A549 (cell line): ENCODE measurements around the gene KCNN3.

Source experiments
- CEBPB ChIP-seq, 2 experiments: fragments of >200 bp in 1 of 2; sonication (Bioruptor Twin) in 1 of 2; formaldehyde crosslinking in 1 of 2; IDR thresholded peaks; 2 replicates each; pipeline ENCODE4 v1.6.1; 2012 to 2016
- EHMT2 ChIP-seq: fragments of 200-600 bp; sonication (generic); IDR thresholded peaks from 2 replicates; pipeline ENCODE4 v1.6.1; 2016; ENCODE audit warnings: antibody characterized with exemption, low read depth, mild to moderate bottlenecking, moderate library complexity
- EP300 ChIP-seq, 2 experiments: fragments of >200 bp; sonication (Bioruptor Twin); formaldehyde crosslinking; IDR thresholded peaks; 2 replicates in 1 of 2; 3 replicates in 1 of 2; pipeline ENCODE4 v1.6.1; 2016 to 2017
- MAZ ChIP-seq: fragments of 150-350 bp; IDR thresholded peaks from 2 replicates; pipeline ENCODE4 v1.6.1; 2014; ENCODE audit warnings: antibody characterized with exemption, low read depth, low read length, borderline replicate concordance
- POLR2A ChIP-seq: IDR thresholded peaks from 2 replicates; pipeline ENCODE4 v1.6.1; 2012; ENCODE audit warnings: mild to moderate bottlenecking, low read length
- REST ChIP-seq: fragments of 200-600 bp; sonication (generic); IDR thresholded peaks from 2 replicates; pipeline ENCODE4 v1.6.1; 2016; ENCODE audit warnings: antibody characterized with exemption, mild to moderate bottlenecking, moderate library complexity
- RNF2 ChIP-seq: fragments of 200-600 bp; sonication (generic); IDR thresholded peaks from 2 replicates; pipeline ENCODE4 v1.6.1; 2016; ENCODE audit warnings: low read depth, mild to moderate bottlenecking, antibody characterized with exemption, moderate library complexity, borderline replicate concordance
- ZFP36 ChIP-seq: fragments of 450-650 bp; IDR thresholded peaks from 2 replicates; pipeline ENCODE4 v1.6.1; 2014; ENCODE audit warnings: borderline replicate concordance; ENCODE audit not compliant: partially characterized antibody
- TF ChIP-seq, protein P1 (sequence below): fragments of >200 bp; sonication (Bioruptor Twin); formaldehyde crosslinking; IDR thresholded peaks from 3 replicates; pipeline ENCODE4 v1.5.1; 2016
- TF ChIP-seq, protein P2 (sequence below): IDR thresholded peaks from 2 replicates; pipeline ENCODE4 v1.6.1; 2012
- TF ChIP-seq, protein P3 (sequence below): fragments of 450-650 bp; IDR thresholded peaks from 2 replicates; pipeline ENCODE4 v1.6.1; 2014; ENCODE audit warnings: antibody characterized with exemption
- TF ChIP-seq, protein P4 (sequence below): fragments of 250-450 bp; sonication (Bioruptor Pico); IDR thresholded peaks from 2 replicates; pipeline ENCODE4 v1.5.0; 2021; ENCODE audit warnings: mild to moderate bottlenecking, moderate library complexity, borderline replicate concordance

DNA sequence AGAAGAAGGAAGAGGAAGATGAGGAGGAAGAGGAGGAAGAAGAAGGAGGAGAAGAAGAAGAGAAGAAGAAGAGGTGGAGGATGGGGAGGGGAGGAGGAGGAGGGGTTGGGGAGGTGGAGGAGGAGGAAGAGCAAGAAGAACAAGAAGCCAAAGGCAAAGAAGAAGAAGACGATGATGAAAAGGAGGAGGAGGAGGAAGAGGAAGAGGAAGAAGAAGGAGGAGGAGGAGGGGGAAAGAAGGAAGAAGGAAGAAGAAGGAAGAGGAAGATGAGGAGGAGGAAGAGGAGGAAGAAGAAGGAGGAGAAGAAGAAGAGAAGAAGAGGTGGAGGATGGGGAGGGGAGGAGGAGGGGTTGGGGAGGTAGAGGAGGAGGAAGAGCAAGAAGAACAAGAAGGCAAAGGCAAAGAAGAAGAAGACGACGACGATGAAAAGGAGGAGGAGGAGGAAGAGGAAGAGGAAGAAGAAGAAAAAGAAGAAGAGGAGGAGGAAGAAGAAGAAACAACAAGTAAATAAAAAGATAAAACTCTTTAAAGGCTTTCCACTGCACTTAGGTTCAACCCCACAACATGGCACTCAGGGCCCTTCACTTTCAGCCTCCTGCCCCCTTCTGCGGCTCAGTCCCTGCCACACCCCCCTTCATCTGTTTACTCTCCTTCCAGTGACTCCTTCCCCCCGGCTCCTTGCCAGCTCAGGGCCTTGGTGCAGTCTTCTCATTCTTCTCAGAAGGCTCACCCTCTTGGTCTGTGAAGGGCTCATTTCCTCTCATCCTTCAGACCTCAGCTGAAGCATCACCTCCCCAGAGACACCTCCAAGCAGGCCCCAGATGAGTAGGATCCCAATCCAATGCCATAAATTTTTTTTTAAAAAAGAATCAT is 114.0 kb downstream of the KCNN3 start:
- TF ChIP-seq, protein P1, sequence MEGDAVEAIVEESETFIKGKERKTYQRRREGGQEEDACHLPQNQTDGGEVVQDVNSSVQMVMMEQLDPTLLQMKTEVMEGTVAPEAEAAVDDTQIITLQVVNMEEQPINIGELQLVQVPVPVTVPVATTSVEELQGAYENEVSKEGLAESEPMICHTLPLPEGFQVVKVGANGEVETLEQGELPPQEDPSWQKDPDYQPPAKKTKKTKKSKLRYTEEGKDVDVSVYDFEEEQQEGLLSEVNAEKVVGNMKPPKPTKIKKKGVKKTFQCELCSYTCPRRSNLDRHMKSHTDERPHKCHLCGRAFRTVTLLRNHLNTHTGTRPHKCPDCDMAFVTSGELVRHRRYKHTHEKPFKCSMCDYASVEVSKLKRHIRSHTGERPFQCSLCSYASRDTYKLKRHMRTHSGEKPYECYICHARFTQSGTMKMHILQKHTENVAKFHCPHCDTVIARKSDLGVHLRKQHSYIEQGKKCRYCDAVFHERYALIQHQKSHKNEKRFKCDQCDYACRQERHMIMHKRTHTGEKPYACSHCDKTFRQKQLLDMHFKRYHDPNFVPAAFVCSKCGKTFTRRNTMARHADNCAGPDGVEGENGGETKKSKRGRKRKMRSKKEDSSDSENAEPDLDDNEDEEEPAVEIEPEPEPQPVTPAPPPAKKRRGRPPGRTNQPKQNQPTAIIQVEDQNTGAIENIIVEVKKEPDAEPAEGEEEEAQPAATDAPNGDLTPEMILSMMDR, result no peak
- TF ChIP-seq EP300 (IDR thresholded peaks at IDR 0.05), result no peak
- TF ChIP-seq CEBPB (IDR thresholded peaks at IDR 0.05), result no peak
- TF ChIP-seq RNF2, result no peak
- TF ChIP-seq MAZ, result no peak
- TF ChIP-seq, protein P2, sequence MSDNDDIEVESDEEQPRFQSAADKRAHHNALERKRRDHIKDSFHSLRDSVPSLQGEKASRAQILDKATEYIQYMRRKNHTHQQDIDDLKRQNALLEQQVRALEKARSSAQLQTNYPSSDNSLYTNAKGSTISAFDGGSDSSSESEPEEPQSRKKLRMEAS, result no peak
- TF ChIP-seq, protein P3, sequence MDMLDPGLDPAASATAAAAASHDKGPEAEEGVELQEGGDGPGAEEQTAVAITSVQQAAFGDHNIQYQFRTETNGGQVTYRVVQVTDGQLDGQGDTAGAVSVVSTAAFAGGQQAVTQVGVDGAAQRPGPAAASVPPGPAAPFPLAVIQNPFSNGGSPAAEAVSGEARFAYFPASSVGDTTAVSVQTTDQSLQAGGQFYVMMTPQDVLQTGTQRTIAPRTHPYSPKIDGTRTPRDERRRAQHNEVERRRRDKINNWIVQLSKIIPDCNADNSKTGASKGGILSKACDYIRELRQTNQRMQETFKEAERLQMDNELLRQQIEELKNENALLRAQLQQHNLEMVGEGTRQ, result no peak
- no peak for TF ChIP-seq POLR2A
- no peak for TF ChIP-seq EHMT2
- TF ChIP-seq REST, result no peak
- TF ChIP-seq ZFP36, result no peak
- TF ChIP-seq, protein P4, sequence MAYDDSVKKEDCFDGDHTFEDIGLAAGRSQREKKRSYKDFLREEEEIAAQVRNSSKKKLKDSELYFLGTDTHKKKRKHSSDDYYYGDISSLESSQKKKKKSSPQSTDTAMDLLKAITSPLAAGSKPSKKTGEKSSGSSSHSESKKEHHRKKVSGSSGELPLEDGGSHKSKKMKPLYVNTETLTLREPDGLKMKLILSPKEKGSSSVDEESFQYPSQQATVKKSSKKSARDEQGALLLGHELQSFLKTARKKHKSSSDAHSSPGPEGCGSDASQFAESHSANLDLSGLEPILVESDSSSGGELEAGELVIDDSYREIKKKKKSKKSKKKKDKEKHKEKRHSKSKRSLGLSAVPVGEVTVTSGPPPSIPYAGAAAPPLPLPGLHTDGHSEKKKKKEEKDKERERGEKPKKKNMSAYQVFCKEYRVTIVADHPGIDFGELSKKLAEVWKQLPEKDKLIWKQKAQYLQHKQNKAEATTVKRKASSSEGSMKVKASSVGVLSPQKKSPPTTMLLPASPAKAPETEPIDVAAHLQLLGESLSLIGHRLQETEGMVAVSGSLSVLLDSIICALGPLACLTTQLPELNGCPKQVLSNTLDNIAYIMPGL (CRISPR knock-in tag), result no peak
